ENCODE results near the gene HEMK1. TPM values are rescaled to one million over a fixed set of nuclear protein-coding genes. Genes with fewer than 3 reads are reported as not detected.

Gene HEMK1
- total and polyA plus RNA-seq, 2 of the 8 experiments (the other 6 are each of a cell fraction or from before 2014, with no cell fraction given), result 9.7 to 10.6 TPM

DNA sequence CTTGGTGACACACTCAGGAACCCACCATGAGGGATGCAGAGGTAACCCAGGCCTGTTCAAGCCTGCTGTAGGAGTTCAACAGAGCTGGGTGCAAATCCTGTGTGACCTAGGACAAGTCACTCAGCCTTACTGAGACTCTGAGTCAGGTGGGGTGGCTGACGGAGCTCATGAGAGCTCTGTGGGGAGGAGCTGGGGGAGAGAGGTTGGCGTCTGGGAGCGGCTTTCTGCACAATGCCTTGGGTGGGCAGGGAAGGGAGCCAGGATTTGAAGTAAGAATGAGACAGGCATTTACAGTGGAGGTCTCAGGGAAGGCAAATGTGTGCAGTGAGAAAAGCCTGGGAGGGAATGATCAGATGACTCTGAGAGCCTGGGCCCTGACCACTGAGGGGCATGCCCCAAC, 20.1 kb upstream of the HEMK1 start:
- H2BK20ac ChIP-seq (ENCODE audit: low read length), result peak overlapping the region; percentile 86; the same call in 1 of the 2 replicates
- no peaks in the 10 kb centered on the region for H3K36me3 ChIP-seq (ENCODE audit: control insufficient read depth in 2 of 4, insufficient read depth in 4 of 4, low read length in 3 of 4)
- no peak overlapping the region for H4K5ac ChIP-seq (ENCODE audit: insufficient read length, low read depth, low read length)
- H3K23me2 ChIP-seq (ENCODE audit: low read depth, low read length), result no peaks in the 10 kb centered on the region
- H2BK12ac ChIP-seq (ENCODE audit: low read depth, low read length), result peak overlapping the region; percentile 68; the same call in 1 of the 2 replicates
- no peak overlapping the region for H4K91ac ChIP-seq (replicated peaks; ENCODE audit: insufficient read length, low read length)
- no peak overlapping the region for H3K4ac ChIP-seq (replicated peaks; ENCODE audit: insufficient read length, low read depth, low read length)
- ChIA-PET CTCF (ENCODE audit: partially characterized antibody) (interaction anchor here (0.7 to 46.5 kb wide), 46 partner anchors 10 to 323 kb away, joined by 3 to 863 read pairs (median 6); partner anchors contain the start of genes CACNA2D2, CISH, HEMK1 and MAPKAPK3), POLR2A (ENCODE audit: partially characterized antibody) (interaction anchor here (0.8 to 1.4 kb wide), 2 partner anchors 11 to 33 kb away, joined by 3 read pairs; no protein-coding TSS in a partner anchor)
- H3K27me3 ChIP-seq (replicated peaks in 1 of 4; ENCODE audit: control insufficient read depth in 3 of 4, extremely low read depth in 1 of 4, insufficient read depth in 3 of 4, low read length in 3 of 4), result peaks cover 0 to 3% (median 0%) of the 10 kb centered on the region in 4 experiments; a peak in 3 of 7 replicates
- peaks cover 0 to 6% (median 2%) of the 10 kb centered on the region in 4 experiments; a peak in 3 of 7 replicates for H3K4me1 ChIP-seq (replicated peaks in 1 of 4; ENCODE audit: control insufficient read depth in 3 of 4, insufficient read depth in 4 of 4, low read length in 3 of 4)
- WGBS, 2 experiments (ENCODE audit: extremely low coverage in 1 of 2, insufficient coverage in 1 of 2, insufficient read length in 1 of 2, insufficient replicate concordance in 2 of 2, low coverage in 1 of 2, low lambda C conversion rate in 2 of 2, missing lambda C conversion rate in 1 of 2), result 100% methylated on average over 3 of the region's 3 CpGs; no CpG with 5 or more reads in 1 of the 2 experiments
- 0 out of 2 replicates have a peak overlapping the region, but pooled peaks have one; percentile 1 for H2BK15ac ChIP-seq (ENCODE audit: low read length)
- no peak overlapping the region for H3K18ac ChIP-seq (ENCODE audit: extremely low read depth, low read length)
- no peak overlapping the region for H3K4me3 ChIP-seq (ENCODE audit: extremely low read depth in 1 of 4, insufficient read depth in 2 of 4, low read depth in 3 of 4, low read length in 4 of 4)
- no peak overlapping the region for H3K23ac ChIP-seq (ENCODE audit: insufficient read length)
- DNase-seq (ENCODE audit: low read depth in 1 of 2, low spot score in 2 of 2) (no peak), FAIRE-seq (no peak)
- H3K4me2 ChIP-seq (ENCODE audit: insufficient read depth in 1 of 2, low read depth in 2 of 2, low read length in 2 of 2), result no peak overlapping the region
- no peaks in the 10 kb centered on the region for H3K9me3 ChIP-seq (ENCODE audit: insufficient read depth in 2 of 2, low read depth in 1 of 2, low read length in 1 of 2)
- no peaks in the 10 kb centered on the region for H3K79me1 ChIP-seq (ENCODE audit: low read depth, low read length)
- H4K8ac ChIP-seq (ENCODE audit: extremely low read depth, insufficient read depth, low read length), result no peak overlapping the region
- no peak overlapping the region for H3K27ac ChIP-seq (ENCODE audit: low read depth, low read length)
- H3K14ac ChIP-seq (ENCODE audit: insufficient read length), result no peak overlapping the region
- H2BK5ac ChIP-seq (ENCODE audit: low read depth, low read length), result 0 out of 2 replicates have a peak overlapping the region, but pooled peaks have one; percentile 49
- H3K56ac ChIP-seq (replicated peaks; ENCODE audit: insufficient read length, low read depth, low read length), result no peak overlapping the region
- H4K20me1 ChIP-seq (replicated peaks in 1 of 2; ENCODE audit: control insufficient read depth in 1 of 2, insufficient read depth in 2 of 2, low read length in 2 of 2), result no peaks in the 10 kb centered on the region
- H2AFZ ChIP-seq (ENCODE audit: low read length), result 0 out of 2 replicates have a peak overlapping the region, but pooled peaks have one; percentile 19
- no peak overlapping the region for H2AK5ac ChIP-seq (ENCODE audit: low read depth, low read length)
- no peaks in the 10 kb centered on the region for H3K79me2 ChIP-seq (ENCODE audit: control insufficient read depth in 1 of 2, insufficient read depth in 2 of 2, low read length in 2 of 2)
- no peak overlapping the region for H2BK120ac ChIP-seq (replicated peaks; ENCODE audit: low read depth, low read length)
- no peak overlapping the region for H3K9ac ChIP-seq (replicated peaks in 1 of 4; ENCODE audit: extremely low read depth in 1 of 4, low read depth in 3 of 4, low read length in 3 of 4)
- TF ChIP-seq BACH1 (IDR thresholded peaks at IDR 0.05; ENCODE audit: low read length) (no peak), HDAC2 (IDR thresholded peaks at IDR 0.05; ENCODE audit: borderline replicate concordance in 1 of 2, low read depth in 2 of 2, low read length in 2 of 2) (no peak), POLR2A (IDR thresholded peaks at IDR 0.05; ENCODE audit: control extremely low read depth in 1 of 2, low read depth in 2 of 2, low read length in 2 of 2) (no peak), RFX5 (IDR thresholded peaks at IDR 0.05; ENCODE audit: borderline replicate concordance, low read depth, low read length) (no peak), SP2 (IDR thresholded peaks at IDR 0.05; ENCODE audit: low read length) (no peak), SP1 (IDR thresholded peaks at IDR 0.05; ENCODE audit: low read depth, low read length) (no peak), CREB1 (IDR thresholded peaks at IDR 0.05) (no peak), SRF (IDR thresholded peaks at IDR 0.05; ENCODE audit: low read depth, low read length) (no peak), GTF2F1 (IDR thresholded peaks at IDR 0.05; ENCODE audit: borderline replicate concordance, low read depth, low read length) (no peak), SAP30 (IDR thresholded peaks at IDR 0.05; ENCODE audit: insufficient read depth, insufficient replicate concordance, low read length) (no peak), NANOG (IDR thresholded peaks at IDR 0.05; ENCODE audit: insufficient read depth, low read depth, low read length, poor library complexity, severe bottlenecking) (no peak), YY1 (IDR thresholded peaks at IDR 0.05; ENCODE audit: low read depth, low read length) (no peak)
- TF ChIP-seq, protein P1, sequence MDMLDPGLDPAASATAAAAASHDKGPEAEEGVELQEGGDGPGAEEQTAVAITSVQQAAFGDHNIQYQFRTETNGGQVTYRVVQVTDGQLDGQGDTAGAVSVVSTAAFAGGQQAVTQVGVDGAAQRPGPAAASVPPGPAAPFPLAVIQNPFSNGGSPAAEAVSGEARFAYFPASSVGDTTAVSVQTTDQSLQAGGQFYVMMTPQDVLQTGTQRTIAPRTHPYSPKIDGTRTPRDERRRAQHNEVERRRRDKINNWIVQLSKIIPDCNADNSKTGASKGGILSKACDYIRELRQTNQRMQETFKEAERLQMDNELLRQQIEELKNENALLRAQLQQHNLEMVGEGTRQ (IDR thresholded peaks at IDR 0.05; ENCODE audit: low read length), result no peak
